ENCODE data around the gene UGT2B17. TPM values are rescaled to one million over a fixed set of nuclear protein-coding genes. Genes with fewer than 3 reads are reported as not detected.

UGT2B17 gene
- total and polyA plus RNA-seq, 2 donors (not counting 3 experiments of a cell fraction or from before 2014, with no cell fraction given), result not detected

DNA sequence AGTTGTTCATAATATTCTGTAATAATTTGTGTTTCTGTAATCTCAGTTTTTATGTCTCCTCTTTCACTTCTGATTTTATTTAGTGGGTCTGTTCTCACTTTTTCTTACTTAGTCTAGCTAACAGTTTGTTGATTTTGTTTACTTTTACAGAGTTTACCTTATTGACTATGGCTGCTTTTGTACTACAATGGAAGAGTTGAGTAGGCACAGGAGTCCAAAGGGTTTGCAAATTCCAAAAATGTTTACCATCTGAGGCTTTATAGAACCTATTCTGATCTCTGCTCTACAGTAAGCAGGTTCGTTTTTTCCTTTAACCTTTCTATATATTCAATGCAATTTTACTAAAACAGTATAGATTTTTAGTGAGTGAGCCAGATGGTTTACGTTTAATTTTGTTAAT, 55.1 kb downstream of the UGT2B17 start:
- no peak for DNase-seq (ENCODE audit: low read depth, low spot score)
- BruUV-seq (replicated peaks), result no TSS peak
- Histone ChIP-seq H3K36me3 (ENCODE audit: control insufficient read depth in 2 of 2, extremely low read depth in 1 of 2, insufficient read depth in 2 of 2, low read length in 2 of 2) (no peaks in the 10 kb centered on the region), H3K4me1 (ENCODE audit: control insufficient read depth, extremely low read depth, insufficient read depth, low read length) (no peaks in the 10 kb centered on the region), H3K4me2 (ENCODE audit: insufficient read depth, low read length) (no peak overlapping the region), H2AFZ (ENCODE audit: low read depth, low read length) (no peak overlapping the region), H3K27ac (ENCODE audit: insufficient read depth, low read depth, low read length) (no peak overlapping the region), H3K79me2 (ENCODE audit: control insufficient read depth, insufficient read depth, low read length) (no peaks in the 10 kb centered on the region), H3K27me3 (ENCODE audit: control insufficient read depth in 2 of 2, insufficient read depth in 2 of 2, low read length in 2 of 2) (no peaks in the 10 kb centered on the region), H3K9me1 (replicated peaks; ENCODE audit: control insufficient read depth, extremely low read depth, insufficient read depth, low read length) (no peaks in the 10 kb centered on the region), H3K9ac (replicated peaks; ENCODE audit: extremely low read depth, insufficient read depth, low read length) (no peak overlapping the region), H4K20me1 (replicated peaks; ENCODE audit: control insufficient read depth, extremely low read depth, insufficient read depth, low read length) (no peaks in the 10 kb centered on the region), H3K9me3 (replicated peaks; ENCODE audit: control insufficient read depth, insufficient read depth, low read length) (no peaks in the 10 kb centered on the region), H3K4me3 (replicated peaks in 1 of 3; ENCODE audit: insufficient read depth in 1 of 3, low read depth in 1 of 3, low read length in 3 of 3) (no peak overlapping the region)
- FAIRE-seq, result no peak
- ChIA-PET POLR2A (no interaction called here), CTCF (no interaction called here)
- dilution Hi-C loops (cut with MboI; ENCODE audit: extremely low pct_ligation_motif_present, low sequenced_read_pairs), result no loop called here
- intact Hi-C loops (cut with micrococcal nuclease), result no loop called here
- TF ChIP-seq FOS (IDR thresholded peaks at IDR 0.05; ENCODE audit: borderline replicate concordance, insufficient read depth, low read length), result no peak
- no peak for TF ChIP-seq POLR2AphosphoS5 (IDR thresholded peaks at IDR 0.05; ENCODE audit: insufficient read depth, low read depth, low read length)
- TF ChIP-seq, protein P1, sequence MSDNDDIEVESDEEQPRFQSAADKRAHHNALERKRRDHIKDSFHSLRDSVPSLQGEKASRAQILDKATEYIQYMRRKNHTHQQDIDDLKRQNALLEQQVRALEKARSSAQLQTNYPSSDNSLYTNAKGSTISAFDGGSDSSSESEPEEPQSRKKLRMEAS (IDR thresholded peaks at IDR 0.05; ENCODE audit: insufficient read depth, insufficient read length), result no peak
- TF ChIP-seq GATA2 (IDR thresholded peaks at IDR 0.05; ENCODE audit: insufficient read depth, insufficient read length, low read depth, low read length), result no peak
- no peak for TF ChIP-seq POLR2A (IDR thresholded peaks at IDR 0.05; ENCODE audit: low read depth, low read length)
- TF ChIP-seq MYC (IDR thresholded peaks at IDR 0.05; ENCODE audit: low read depth, low read length), result no peak
- TF ChIP-seq JUN (IDR thresholded peaks at IDR 0.05; ENCODE audit: borderline replicate concordance, insufficient read depth, insufficient read length, low read depth), result no peak
- no peak for TF ChIP-seq EZH2 (IDR thresholded peaks at IDR 0.05; ENCODE audit: borderline replicate concordance, low read depth, low read length, severe bottlenecking)
- TF ChIP-seq, protein P2, sequence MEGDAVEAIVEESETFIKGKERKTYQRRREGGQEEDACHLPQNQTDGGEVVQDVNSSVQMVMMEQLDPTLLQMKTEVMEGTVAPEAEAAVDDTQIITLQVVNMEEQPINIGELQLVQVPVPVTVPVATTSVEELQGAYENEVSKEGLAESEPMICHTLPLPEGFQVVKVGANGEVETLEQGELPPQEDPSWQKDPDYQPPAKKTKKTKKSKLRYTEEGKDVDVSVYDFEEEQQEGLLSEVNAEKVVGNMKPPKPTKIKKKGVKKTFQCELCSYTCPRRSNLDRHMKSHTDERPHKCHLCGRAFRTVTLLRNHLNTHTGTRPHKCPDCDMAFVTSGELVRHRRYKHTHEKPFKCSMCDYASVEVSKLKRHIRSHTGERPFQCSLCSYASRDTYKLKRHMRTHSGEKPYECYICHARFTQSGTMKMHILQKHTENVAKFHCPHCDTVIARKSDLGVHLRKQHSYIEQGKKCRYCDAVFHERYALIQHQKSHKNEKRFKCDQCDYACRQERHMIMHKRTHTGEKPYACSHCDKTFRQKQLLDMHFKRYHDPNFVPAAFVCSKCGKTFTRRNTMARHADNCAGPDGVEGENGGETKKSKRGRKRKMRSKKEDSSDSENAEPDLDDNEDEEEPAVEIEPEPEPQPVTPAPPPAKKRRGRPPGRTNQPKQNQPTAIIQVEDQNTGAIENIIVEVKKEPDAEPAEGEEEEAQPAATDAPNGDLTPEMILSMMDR (IDR thresholded peaks at IDR 0.05; ENCODE audit: extremely low read depth in 1 of 2, insufficient read depth in 1 of 2, low read depth in 1 of 2, low read length in 2 of 2), result no peak

All from endothelial cell of umbilical vein (primary cell).